ENCODE results near the gene PLEKHG7.

GRCh38 chr12:92702754-92703679, at the start of gene PLEKHG7:
- TF ChIP-seq NFRKB (IDR thresholded peaks at IDR 0.05), result no peak
- no peak for TF ChIP-seq ELF4 (IDR thresholded peaks at IDR 0.05)
